ENCODE data around the gene TMEM266. TPM values are rescaled to one million over a fixed set of nuclear protein-coding genes. Genes with fewer than 3 reads are reported as not detected.

The TMEM266 gene
- total and polyA plus RNA-seq, 2 of the 4 experiments (the other 2 are of a cell fraction) = not detected

- 67% methylated on average over 1 of the region's 2 CpGs; no CpG with 5 or more reads in 1 of the 2 experiments for WGBS, 2 experiments (ENCODE audit: extremely low coverage in 2 of 2, insufficient read length in 1 of 2)
- intact Hi-C loops (cut with micrococcal nuclease) (no loop called here), in situ Hi-C loops (cut with MboI; ENCODE audit: low sequenced_read_pairs) (no loop called here), dilution Hi-C loops (cut with HindIII; ENCODE audit: low sequenced_read_pairs, unreplicated experiment) (no loop called here)
- Histone ChIP-seq H3K79me1 (ENCODE audit: low read depth in 1 of 2, low read length in 2 of 2) (peaks cover 0 to 11% of the 10 kb centered on the region in 2 experiments; a peak in 3 of 4 replicates), H3K4me2 (ENCODE audit: low read depth, low read length) (no peak overlapping the region), H3K9ac (ENCODE audit: low read depth, low read length) (no peak overlapping the region), H4K91ac (ENCODE audit: insufficient read depth, low read depth, low read length) (no peak overlapping the region), H4K5ac (ENCODE audit: low read depth, low read length) (no peak overlapping the region), H4K20me1 (ENCODE audit: insufficient read depth, low read length) (no peaks in the 10 kb centered on the region; the same call in 1 of the 2 replicates), H3K56ac (ENCODE audit: extremely low read depth, insufficient read depth, low read length) (no peak overlapping the region), H2BK15ac (ENCODE audit: low read depth, low read length) (no peak overlapping the region), H3K23ac (ENCODE audit: low read depth, low read length) (no peak overlapping the region), H3K18ac (ENCODE audit: low read depth, low read length) (no peak overlapping the region), H3K9me3 (ENCODE audit: control insufficient read depth, insufficient read depth, low read length) (no peaks in the 10 kb centered on the region; the same call in 1 of the 2 replicates), H3K36me3 (ENCODE audit: control insufficient read depth, insufficient read depth, low read length) (peaks cover 15% of the 10 kb centered on the region), H2AK9ac (replicated peaks; ENCODE audit: low read depth, low read length, poor library complexity) (no peak overlapping the region), H2BK20ac (ENCODE audit: low read depth, low read length) (no peak overlapping the region), H4K8ac (ENCODE audit: low read depth in 2 of 2, low read length in 2 of 2) (no peak overlapping the region), H3K4ac (ENCODE audit: low read depth, low read length) (no peak overlapping the region), H3K4me3 (ENCODE audit: insufficient read depth, low read depth, low read length) (no peak overlapping the region), H3K27me3 (ENCODE audit: control insufficient read depth, insufficient read depth, low read length) (no peaks in the 10 kb centered on the region), H2AFZ (replicated peaks; ENCODE audit: low read length, poor library complexity) (no peak overlapping the region), H3K9me1 (ENCODE audit: insufficient read depth, low read length) (no peaks in the 10 kb centered on the region), H2BK5ac (ENCODE audit: low read depth, low read length, poor library complexity, severe bottlenecking) (no peak overlapping the region), H3K27ac (ENCODE audit: insufficient read depth, low read length) (no peak overlapping the region), H3K14ac (replicated peaks; ENCODE audit: low read depth, low read length) (no peak overlapping the region), H2BK120ac (ENCODE audit: low read depth, low read length) (no peak overlapping the region), H3K4me1 (ENCODE audit: control insufficient read depth, insufficient read depth, low read length) (no peaks in the 10 kb centered on the region), H2AK5ac (ENCODE audit: low read depth, low read length) (no peak overlapping the region)
- ATAC-seq (ENCODE audit: low read depth) (no peak), DNase-seq (no peak)
- ChIA-PET CTCF (no interaction called here), POLR2A (ENCODE audit: unreplicated experiment) (no interaction called here)
- no TSS peak for BruUV-seq (replicated peaks)
- TF ChIP-seq MXI1 (IDR thresholded peaks at IDR 0.05; ENCODE audit: borderline replicate concordance, low read depth, low read length) = no peak
- no peak for TF ChIP-seq NFE2L2 (IDR thresholded peaks at IDR 0.05; ENCODE audit: low read depth, low read length)
- TF ChIP-seq USF2 (IDR thresholded peaks at IDR 0.05; ENCODE audit: low read depth, low read length) = no peak
- TF ChIP-seq RAD21 (IDR thresholded peaks at IDR 0.05; ENCODE audit: low read length) = no peak
Measured at GRCh38 chr15:76223521-76223920, 163.7 kb downstream of the TMEM266 start.
